ENCODE results near the gene CRY1.
A peak's percentile ranks its signal among the peaks of the same experiment; 100 is the strongest.

Gene CRY1

GRCh38 chr12:107096571-107096970 is 3.2 kb upstream of the CRY1 start:
- Histone ChIP-seq H2BK120ac (ENCODE audit: low read depth, low read length) (no peak overlapping the region), H2AK5ac (ENCODE audit: low read depth, low read length) (no peak overlapping the region), H4K91ac (ENCODE audit: low read depth, low read length, poor library complexity) (no peak overlapping the region), H3K36me3 (replicated peaks in 1 of 2; ENCODE audit: control insufficient read depth in 2 of 2, insufficient read depth in 2 of 2, low read length in 2 of 2) (no peaks in the 10 kb centered on the region), H3K14ac (ENCODE audit: low read length) (no peak overlapping the region), H3K4me1 (ENCODE audit: control insufficient read depth in 2 of 2, insufficient read depth in 1 of 2, low read depth in 1 of 2, low read length in 2 of 2) (peaks cover 0 to 5% of the 10 kb centered on the region in 2 donors), H4K8ac (ENCODE audit: low read depth, low read length) (no peak overlapping the region), H3K4ac (ENCODE audit: low read length) (no peak overlapping the region), H3K79me1 (ENCODE audit: low read depth, low read length) (peaks cover 3% of the 10 kb centered on the region), H2BK15ac (ENCODE audit: low read length) (no peak overlapping the region), H3K4me3 (ENCODE audit: low read length in 2 of 2) (no peak overlapping the region), H2AFZ (ENCODE audit: low read length) (no peak overlapping the region), H3K23ac (ENCODE audit: low read depth, low read length, poor library complexity) (no peak overlapping the region), H3K18ac (ENCODE audit: low read length) (no peak overlapping the region), H2BK12ac (ENCODE audit: low read length) (no peak overlapping the region), H3K9me3 (replicated peaks in 1 of 2; ENCODE audit: control insufficient read depth in 2 of 2, insufficient read depth in 1 of 2, low read depth in 1 of 2, low read length in 2 of 2) (peaks cover 0 to 2% of the 10 kb centered on the region in 2 donors), H3K27me3 (ENCODE audit: control insufficient read depth in 3 of 3, insufficient read depth in 3 of 3, low read depth in 1 of 3, low read length in 3 of 3) (peaks cover 0 to 7% (median 0%) of the 10 kb centered on the region in 3 experiments), H3K27ac (replicated peaks; ENCODE audit: low read length) (no peak overlapping the region), H3K9ac (ENCODE audit: low read depth, low read length, poor library complexity) (no peak overlapping the region), H2BK5ac (ENCODE audit: low read length) (no peak overlapping the region), H3K4me2 (ENCODE audit: insufficient read depth, low read length, poor library complexity, severe bottlenecking) (no peak overlapping the region)
- DNase-seq (ENCODE audit: low spot score): no peak
- no CpG with 5 or more reads among the region's 3 CpGs for WGBS, 2 donors (ENCODE audit: extremely low coverage in 2 of 2, insufficient read length in 2 of 2, insufficient replicate concordance in 1 of 2)

DNA sequence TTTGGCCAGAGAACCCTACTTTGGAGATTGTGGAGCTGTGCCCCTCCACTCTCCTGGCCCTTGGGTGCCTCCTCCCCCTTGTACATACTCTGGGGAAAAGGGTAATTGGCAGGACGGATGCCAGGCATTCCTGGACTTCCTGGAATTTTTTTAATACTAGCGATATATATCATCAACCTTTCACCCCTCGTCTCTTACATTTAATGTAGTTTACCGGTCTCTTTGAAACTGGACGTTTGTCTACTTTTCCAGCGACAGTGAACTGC is 767 bp upstream of the CRY1 start:
- Histone ChIP-seq H2BK12ac (ENCODE audit: low read length) (no peak overlapping the region), H3K4me1 (ENCODE audit: control insufficient read depth in 2 of 2, insufficient read depth in 1 of 2, low read depth in 1 of 2, low read length in 2 of 2) (peaks cover 0 to 6% of the 10 kb centered on the region in 2 donors), H3K27ac (replicated peaks; ENCODE audit: low read length) (peak overlapping the region; percentile 63), H2BK120ac (ENCODE audit: low read depth, low read length) (peak overlapping the region; percentile 53), H4K91ac (ENCODE audit: low read depth, low read length, poor library complexity) (no peak overlapping the region), H2AK5ac (ENCODE audit: low read depth, low read length) (peak overlapping the region; percentile 35), H2AFZ (ENCODE audit: low read length) (peak overlapping the region; percentile 98), H4K8ac (ENCODE audit: low read depth, low read length) (peak overlapping the region; percentile 97), H3K9me3 (replicated peaks in 1 of 2; ENCODE audit: control insufficient read depth in 2 of 2, insufficient read depth in 1 of 2, low read depth in 1 of 2, low read length in 2 of 2) (peaks cover 0 to 2% of the 10 kb centered on the region in 2 donors), H2BK15ac (ENCODE audit: low read length) (peak overlapping the region; percentile 72), H3K23ac (ENCODE audit: low read depth, low read length, poor library complexity) (peak overlapping the region; percentile 92), H3K79me1 (ENCODE audit: low read depth, low read length) (peaks cover 3% of the 10 kb centered on the region), H3K18ac (ENCODE audit: low read length) (peak overlapping the region; percentile 85), H3K4ac (ENCODE audit: low read length) (no peak overlapping the region), H3K14ac (ENCODE audit: low read length) (no peak overlapping the region), H2BK5ac (ENCODE audit: low read length) (peak overlapping the region; percentile 92), H3K4me3 (ENCODE audit: low read length in 2 of 2) (peak overlapping the region; percentile 78 to 93), H3K27me3 (ENCODE audit: control insufficient read depth in 3 of 3, insufficient read depth in 3 of 3, low read depth in 1 of 3, low read length in 3 of 3) (peaks cover 0 to 3% (median 0%) of the 10 kb centered on the region in 3 experiments), H3K9ac (ENCODE audit: low read depth, low read length, poor library complexity) (peak overlapping the region; percentile 83), H3K36me3 (replicated peaks in 1 of 2; ENCODE audit: control insufficient read depth in 2 of 2, insufficient read depth in 2 of 2, low read length in 2 of 2) (no peaks in the 10 kb centered on the region), H3K4me2 (ENCODE audit: insufficient read depth, low read length, poor library complexity, severe bottlenecking) (peak overlapping the region; percentile 84)
- no CpG with 5 or more reads among the region's 6 CpGs for WGBS, 2 donors (ENCODE audit: extremely low coverage in 2 of 2, insufficient read length in 2 of 2, insufficient replicate concordance in 1 of 2)
- DNase-seq (ENCODE audit: low spot score): no peak

- peak; percentile 24 for DNase-seq (ENCODE audit: low spot score)
- peak overlapping the region; percentile 89 for H3K9ac ChIP-seq (ENCODE audit: low read depth, low read length, poor library complexity)
Observed at GRCh38 chr12:107092669-107093416, 506 bp downstream of the CRY1 start.

GRCh38 chr12:107091989-107092641 is 1.2 kb downstream of the CRY1 start:
- H2BK5ac ChIP-seq (ENCODE audit: low read length): no peak overlapping the region
- WGBS, 2 donors (ENCODE audit: extremely low coverage in 2 of 2, insufficient read length in 2 of 2, insufficient replicate concordance in 1 of 2): no CpG with 5 or more reads among the region's 6 CpGs
- H2AFZ ChIP-seq (ENCODE audit: low read length): peak overlapping the region; percentile 98
- no peak overlapping the region for H3K14ac ChIP-seq (ENCODE audit: low read length)
- peaks cover 3% of the 10 kb centered on the region for H3K79me1 ChIP-seq (ENCODE audit: low read depth, low read length)
- no peak overlapping the region for H3K27ac ChIP-seq (replicated peaks; ENCODE audit: low read length)
- H3K4me1 ChIP-seq (ENCODE audit: control insufficient read depth in 2 of 2, insufficient read depth in 1 of 2, low read depth in 1 of 2, low read length in 2 of 2): peaks cover 0 to 6% of the 10 kb centered on the region in 2 donors
- H3K18ac ChIP-seq (ENCODE audit: low read length): no peak overlapping the region
- peak; percentile 70 for DNase-seq (ENCODE audit: low spot score)
- no peak overlapping the region for H2BK15ac ChIP-seq (ENCODE audit: low read length)
- H3K4me2 ChIP-seq (ENCODE audit: insufficient read depth, low read length, poor library complexity, severe bottlenecking): peak overlapping the region; percentile 92
- peaks cover 0 to 2% of the 10 kb centered on the region in 2 donors for H3K9me3 ChIP-seq (replicated peaks in 1 of 2; ENCODE audit: control insufficient read depth in 2 of 2, insufficient read depth in 1 of 2, low read depth in 1 of 2, low read length in 2 of 2)
- peak overlapping the region; percentile 93 to 97 for H3K4me3 ChIP-seq (ENCODE audit: low read length in 2 of 2)
- H4K8ac ChIP-seq (ENCODE audit: low read depth, low read length): no peak overlapping the region
- no peak overlapping the region for H2AK5ac ChIP-seq (ENCODE audit: low read depth, low read length)
- H3K9ac ChIP-seq (ENCODE audit: low read depth, low read length, poor library complexity): peak overlapping the region; percentile 24
- H3K27me3 ChIP-seq (ENCODE audit: control insufficient read depth in 3 of 3, insufficient read depth in 3 of 3, low read depth in 1 of 3, low read length in 3 of 3): peaks cover 0 to 3% (median 0%) of the 10 kb centered on the region in 3 experiments
- H3K36me3 ChIP-seq (replicated peaks in 1 of 2; ENCODE audit: control insufficient read depth in 2 of 2, insufficient read depth in 2 of 2, low read length in 2 of 2): peaks cover 0 to under 1% of the 10 kb centered on the region in 2 donors
- H2BK120ac ChIP-seq (ENCODE audit: low read depth, low read length): no peak overlapping the region
- H3K23ac ChIP-seq (ENCODE audit: low read depth, low read length, poor library complexity): no peak overlapping the region
- H4K91ac ChIP-seq (ENCODE audit: low read depth, low read length, poor library complexity): no peak overlapping the region
- H2BK12ac ChIP-seq (ENCODE audit: low read length): no peak overlapping the region
- no peak overlapping the region for H3K4ac ChIP-seq (ENCODE audit: low read length)

More at GRCh38 chr12:107092669-107093416, 506 bp downstream of the CRY1 start:
- Histone ChIP-seq H3K27me3 (ENCODE audit: control insufficient read depth in 3 of 3, insufficient read depth in 3 of 3, low read depth in 1 of 3, low read length in 3 of 3) (peaks cover 0 to 3% (median 0%) of the 10 kb centered on the region in 3 experiments), H3K23ac (ENCODE audit: low read depth, low read length, poor library complexity) (peak overlapping the region; percentile 92), H3K18ac (ENCODE audit: low read length) (peak overlapping the region; percentile 89), H4K8ac (ENCODE audit: low read depth, low read length) (no peak overlapping the region), H2AK5ac (ENCODE audit: low read depth, low read length) (peak overlapping the region; percentile 40), H2BK12ac (ENCODE audit: low read length) (no peak overlapping the region), H3K27ac (replicated peaks; ENCODE audit: low read length) (no peak overlapping the region), H3K36me3 (replicated peaks in 1 of 2; ENCODE audit: control insufficient read depth in 2 of 2, insufficient read depth in 2 of 2, low read length in 2 of 2) (no peaks in the 10 kb centered on the region), H3K9me3 (replicated peaks in 1 of 2; ENCODE audit: control insufficient read depth in 2 of 2, insufficient read depth in 1 of 2, low read depth in 1 of 2, low read length in 2 of 2) (peaks cover 0 to 2% of the 10 kb centered on the region in 2 donors), H3K4me2 (ENCODE audit: insufficient read depth, low read length, poor library complexity, severe bottlenecking) (peak overlapping the region; percentile 92), H2BK5ac (ENCODE audit: low read length) (peak overlapping the region; percentile 92), H4K91ac (ENCODE audit: low read depth, low read length, poor library complexity) (no peak overlapping the region), H3K14ac (ENCODE audit: low read length) (no peak overlapping the region), H2BK15ac (ENCODE audit: low read length) (no peak overlapping the region), H3K4me1 (ENCODE audit: control insufficient read depth in 2 of 2, insufficient read depth in 1 of 2, low read depth in 1 of 2, low read length in 2 of 2) (peaks cover 0 to 6% of the 10 kb centered on the region in 2 donors), H3K4ac (ENCODE audit: low read length) (no peak overlapping the region), H2AFZ (ENCODE audit: low read length) (peak overlapping the region; percentile 98), H2BK120ac (ENCODE audit: low read depth, low read length) (peak overlapping the region; percentile 11), H3K4me3 (ENCODE audit: low read length in 2 of 2) (peak overlapping the region; percentile 93 to 97), H3K79me1 (ENCODE audit: low read depth, low read length) (peaks cover 3% of the 10 kb centered on the region)
- no CpG with 5 or more reads among the region's 67 CpGs for WGBS, 2 donors (ENCODE audit: extremely low coverage in 2 of 2, insufficient read length in 2 of 2, insufficient replicate concordance in 1 of 2)

All from neuronal stem cell (in vitro differentiated cells).